Measurements from ENCODE around the gene AFAP1L1. TPM values are rescaled to one million over a fixed set of nuclear protein-coding genes. Genes with fewer than 3 reads are reported as not detected.
A peak's percentile ranks its signal among the peaks of the same experiment; 100 is the strongest.

AFAP1L1 gene
- total RNA-seq, 2 donors from 2014 or later: 0.58 to 0.79 TPM

- Mint-ChIP-seq H3K36me3 (ENCODE audit: low read depth) (no peaks in the 10 kb centered on the region), H3K27ac (no peak overlapping the region), H3K4me3 (no peak overlapping the region), H3K27me3 (ENCODE audit: insufficient read depth) (no peaks in the 10 kb centered on the region), H3K9me3 (no peaks in the 10 kb centered on the region), H3K4me1 (peaks cover 2% of the 10 kb centered on the region)
- Histone ChIP-seq H3K36me3 (ENCODE audit: control insufficient read depth, insufficient read depth, low read length) (no peaks in the 10 kb centered on the region), H3K27me3 (ENCODE audit: control insufficient read depth, insufficient read depth, low read length, poor library complexity, severe bottlenecking) (no peaks in the 10 kb centered on the region), H3K9me3 (ENCODE audit: control insufficient read depth, low read length) (no peaks in the 10 kb centered on the region), H3K27ac (ENCODE audit: low read depth, low read length) (no peak overlapping the region), H3K4me1 (ENCODE audit: control insufficient read depth, insufficient read depth, low read length) (no peaks in the 10 kb centered on the region), H3K4me3 (ENCODE audit: low read length) (no peak overlapping the region), H3K9ac (ENCODE audit: extremely low read depth, low read length, poor library complexity, severe bottlenecking) (no peak overlapping the region)
- DNase-seq: no peak
- WGBS, 2 experiments (ENCODE audit: insufficient coverage in 1 of 2, insufficient read length in 1 of 2): 94 to 98% methylated on average over 16 to 22 of the region's 22 CpGs
- TF ChIP-seq CTCF (conservative IDR thresholded peaks at IDR 0.05): no peak
These were observed 96.5 kb downstream of the AFAP1L1 start for GRCh38 chr5:149367972-149368645.

- no peaks in the 10 kb centered on the region for H3K27me3 Mint-ChIP-seq (ENCODE audit: insufficient read depth)
- no peak for DNase-seq
- no peak overlapping the region for H3K4me3 Mint-ChIP-seq
- H3K9ac ChIP-seq (ENCODE audit: extremely low read depth, low read length, poor library complexity, severe bottlenecking): no peak overlapping the region
- no peak overlapping the region for H3K27ac ChIP-seq (ENCODE audit: low read depth, low read length)
- no peak overlapping the region for H3K4me3 ChIP-seq (ENCODE audit: low read length)
- H3K4me1 Mint-ChIP-seq: peaks cover 2% of the 10 kb centered on the region
- H3K9me3 Mint-ChIP-seq: no peaks in the 10 kb centered on the region
- H3K27me3 ChIP-seq (ENCODE audit: control insufficient read depth, insufficient read depth, low read length, poor library complexity, severe bottlenecking): no peaks in the 10 kb centered on the region
- no peak for TF ChIP-seq CTCF (conservative IDR thresholded peaks at IDR 0.05)
- no peak overlapping the region for H3K27ac Mint-ChIP-seq
- no peaks in the 10 kb centered on the region for H3K9me3 ChIP-seq (ENCODE audit: control insufficient read depth, low read length)
- 67 to 79% methylated on average over 1 to 2 of the region's 2 CpGs for WGBS, 2 experiments (ENCODE audit: insufficient coverage in 1 of 2, insufficient read length in 1 of 2)
- no peaks in the 10 kb centered on the region for H3K4me1 ChIP-seq (ENCODE audit: control insufficient read depth, insufficient read depth, low read length)
- H3K36me3 Mint-ChIP-seq (ENCODE audit: low read depth): no peaks in the 10 kb centered on the region
- H3K36me3 ChIP-seq (ENCODE audit: control insufficient read depth, insufficient read depth, low read length): no peaks in the 10 kb centered on the region
These were observed 99.2 kb downstream of the AFAP1L1 start for GRCh38 chr5:149370878-149371277.

GRCh38 chr5:149371296-149371962 is 99.8 kb downstream of the AFAP1L1 start:
- Histone ChIP-seq H3K9me3 (ENCODE audit: control insufficient read depth, low read length) (no peaks in the 10 kb centered on the region), H3K36me3 (ENCODE audit: control insufficient read depth, insufficient read depth, low read length) (no peaks in the 10 kb centered on the region), H3K9ac (ENCODE audit: extremely low read depth, low read length, poor library complexity, severe bottlenecking) (no peak overlapping the region), H3K4me1 (ENCODE audit: control insufficient read depth, insufficient read depth, low read length) (no peaks in the 10 kb centered on the region), H3K27me3 (ENCODE audit: control insufficient read depth, insufficient read depth, low read length, poor library complexity, severe bottlenecking) (no peaks in the 10 kb centered on the region), H3K27ac (ENCODE audit: low read depth, low read length) (no peak overlapping the region), H3K4me3 (ENCODE audit: low read length) (no peak overlapping the region)
- H3K27ac Mint-ChIP-seq: no peak overlapping the region
- no peak overlapping the region for H3K4me3 Mint-ChIP-seq
- no peaks in the 10 kb centered on the region for H3K27me3 Mint-ChIP-seq (ENCODE audit: insufficient read depth)
- H3K9me3 Mint-ChIP-seq: no peaks in the 10 kb centered on the region
- TF ChIP-seq CTCF (conservative IDR thresholded peaks at IDR 0.05): peak; percentile 88
- H3K4me1 Mint-ChIP-seq: peaks cover 2% of the 10 kb centered on the region
- peak; percentile 92 for DNase-seq
- 44 to 56% methylated on average over 9 to 12 of the region's 12 CpGs for WGBS, 2 experiments (ENCODE audit: insufficient coverage in 1 of 2, insufficient read length in 1 of 2)
- H3K36me3 Mint-ChIP-seq (ENCODE audit: low read depth): no peaks in the 10 kb centered on the region

Data from endodermal cell (in vitro differentiated cells).